Fibroblast of the aortic adventitia (primary cell): ENCODE data around the gene DENND6B. TPM values are rescaled to one million over a fixed set of nuclear protein-coding genes. Genes with fewer than 3 reads are reported as not detected.

Source experiments
- DNase-seq: peaks from one replicate; pipeline ENCODE4 v3.0.0-alpha.2; 2010; ENCODE audit warnings: low read depth
- H3K4me3 ChIP-seq: 2 replicates; pipeline ENCODE4 v1.5.1; 2011; ENCODE audit warnings: low read depth, mild to moderate bottlenecking, control low read depth, low read length, moderate library complexity
- total RNA-seq: library from RNA; depleted of rRNA; stranded (reverse); fragments of >200 nt; gene quantifications from 2 replicates; pipeline ENCODE4 v1.2.3, GENCODE V29; 2012; ENCODE audit warnings: low replicate concordance
- TF ChIP-seq, protein P1 (sequence below): IDR thresholded peaks from 2 replicates; pipeline ENCODE4 v1.5.1; 2011; ENCODE audit warnings: mild to moderate bottlenecking, low read length, control low read depth, inconsistent platforms; ENCODE audit not compliant: insufficient read depth

Gene DENND6B
- total RNA-seq, 1 donor, result 4.3 TPM

DNA sequence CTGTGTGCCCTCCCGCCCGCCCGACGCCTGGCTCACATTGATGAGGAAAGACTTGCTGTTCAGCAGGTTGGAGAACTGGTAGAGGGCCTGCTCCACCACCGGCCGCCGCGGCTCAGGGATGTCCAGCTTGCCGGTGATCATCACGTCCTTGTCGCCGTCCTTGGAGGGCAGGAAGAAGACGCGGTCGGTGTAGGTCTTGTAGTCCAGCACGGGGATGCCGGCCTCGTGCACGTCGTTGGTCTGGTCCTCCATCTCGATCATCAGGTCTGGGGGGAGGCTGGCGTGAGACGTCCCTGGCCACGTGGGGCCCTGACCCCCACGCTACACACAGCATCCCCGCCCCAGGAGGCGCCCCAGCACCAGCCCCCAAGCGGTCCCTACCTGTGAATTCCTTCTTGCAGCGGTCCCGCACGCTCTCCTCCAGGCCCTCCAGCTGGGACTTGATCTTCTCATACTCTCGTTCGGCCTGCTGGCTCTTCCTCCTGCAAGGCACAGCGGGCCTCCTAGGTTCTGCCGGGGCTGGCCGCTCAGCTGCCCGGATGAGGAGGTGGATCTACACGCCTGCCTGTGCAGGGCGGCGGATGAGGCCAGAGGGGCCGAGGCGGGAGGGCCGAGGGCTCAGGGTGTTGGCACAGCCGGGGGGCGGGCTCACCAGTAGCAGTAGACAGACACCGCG lies 46.0 kb downstream of the DENND6B start:
- no peak overlapping the region for H3K4me3 ChIP-seq
- DNase-seq, result no peak
- TF ChIP-seq, protein P1, sequence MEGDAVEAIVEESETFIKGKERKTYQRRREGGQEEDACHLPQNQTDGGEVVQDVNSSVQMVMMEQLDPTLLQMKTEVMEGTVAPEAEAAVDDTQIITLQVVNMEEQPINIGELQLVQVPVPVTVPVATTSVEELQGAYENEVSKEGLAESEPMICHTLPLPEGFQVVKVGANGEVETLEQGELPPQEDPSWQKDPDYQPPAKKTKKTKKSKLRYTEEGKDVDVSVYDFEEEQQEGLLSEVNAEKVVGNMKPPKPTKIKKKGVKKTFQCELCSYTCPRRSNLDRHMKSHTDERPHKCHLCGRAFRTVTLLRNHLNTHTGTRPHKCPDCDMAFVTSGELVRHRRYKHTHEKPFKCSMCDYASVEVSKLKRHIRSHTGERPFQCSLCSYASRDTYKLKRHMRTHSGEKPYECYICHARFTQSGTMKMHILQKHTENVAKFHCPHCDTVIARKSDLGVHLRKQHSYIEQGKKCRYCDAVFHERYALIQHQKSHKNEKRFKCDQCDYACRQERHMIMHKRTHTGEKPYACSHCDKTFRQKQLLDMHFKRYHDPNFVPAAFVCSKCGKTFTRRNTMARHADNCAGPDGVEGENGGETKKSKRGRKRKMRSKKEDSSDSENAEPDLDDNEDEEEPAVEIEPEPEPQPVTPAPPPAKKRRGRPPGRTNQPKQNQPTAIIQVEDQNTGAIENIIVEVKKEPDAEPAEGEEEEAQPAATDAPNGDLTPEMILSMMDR, result no peak

GRCh38 chr22:50280022-50280707 lies 46.6 kb downstream of the DENND6B start:
- no peak overlapping the region for H3K4me3 ChIP-seq
- no peak for DNase-seq
- TF ChIP-seq, protein P1, result no peak

DNA sequence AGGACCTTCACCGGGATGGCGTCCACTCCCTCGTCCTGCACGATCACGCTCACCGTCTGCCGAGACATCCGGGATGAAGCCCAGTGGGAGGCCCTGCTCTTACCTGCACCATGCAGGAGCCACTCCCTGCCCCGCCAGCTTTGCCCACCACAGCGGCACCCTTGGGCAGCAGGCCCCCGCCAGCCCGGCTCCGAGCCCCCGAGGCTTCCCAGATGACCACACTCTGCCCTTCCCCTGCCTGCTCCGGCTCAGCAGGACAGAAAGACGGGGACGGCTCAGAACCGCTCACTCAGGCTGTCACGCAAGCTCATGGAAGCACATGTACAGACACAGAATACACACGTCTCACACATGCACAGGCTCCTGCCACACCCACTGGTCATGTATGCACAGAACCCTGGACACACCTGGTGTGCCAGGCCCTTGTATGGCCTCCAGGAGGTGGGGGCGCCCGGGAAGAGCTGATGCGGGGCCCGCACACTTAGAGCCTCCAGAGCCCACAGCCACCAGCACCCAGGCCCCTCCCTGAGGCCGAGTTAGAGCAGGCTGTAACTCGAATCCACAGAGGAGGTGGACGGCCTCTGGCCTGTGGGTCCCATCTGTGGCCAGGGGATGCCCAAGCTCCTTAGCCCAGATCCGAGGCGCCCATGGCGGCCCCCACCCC lies 47.7 kb downstream of the DENND6B start:
- H3K4me3 ChIP-seq, result no peak overlapping the region
- DNase-seq, result no peak
- TF ChIP-seq, protein P1, result no peak

GRCh38 chr22:50278461-50278860 lies 48.4 kb downstream of the DENND6B start:
- DNase-seq, result no peak
- TF ChIP-seq, protein P1, result no peak
- H3K4me3 ChIP-seq, result no peak overlapping the region

DNA sequence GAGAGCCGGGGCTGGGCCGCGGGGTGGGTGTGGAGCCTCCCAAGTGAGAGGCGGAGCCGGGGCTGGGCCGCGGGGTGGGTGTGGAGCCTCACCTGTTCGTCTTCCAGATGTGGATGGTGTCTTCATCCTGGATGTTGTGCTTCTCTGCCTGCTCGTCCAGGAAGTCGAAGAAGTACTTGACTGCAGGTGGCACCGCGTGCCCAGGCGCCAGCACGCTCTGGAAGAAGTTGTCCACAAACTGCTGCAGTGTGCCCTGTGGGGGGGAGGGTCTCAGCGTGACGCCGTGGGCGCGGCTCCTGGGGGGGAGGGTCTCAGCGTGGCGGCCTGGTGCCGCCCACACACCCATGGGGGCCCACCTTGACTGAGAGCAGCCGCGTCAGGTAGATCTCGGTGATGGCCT lies 49.1 kb downstream of the DENND6B start:
- no peak for DNase-seq
- TF ChIP-seq, protein P1, result no peak
- H3K4me3 ChIP-seq, result no peak overlapping the region

GRCh38 chr22:50276143-50276542 lies 50.7 kb downstream of the DENND6B start:
- DNase-seq, result peak; percentile 33
- no peak overlapping the region for H3K4me3 ChIP-seq
- TF ChIP-seq, protein P1, result peak; percentile 32
